ENCODE measurements around the gene ACTMAP.
A peak's percentile ranks its signal among the peaks of the same experiment; 100 is the strongest.
"Not testable (repeated sequence)": the region's sequence is repeated elsewhere in the genome, so short reads cannot be mapped to it uniquely, and the experiment has no call there.

Gene ACTMAP

GRCh38 chr19:40775632-40776022 is 25.4 kb upstream of the ACTMAP start:
- no peak for DNase-seq

GRCh38 chr19:40774916-40775631 is 24.8 kb upstream of the ACTMAP start, which contains the start of gene MIA:
Gene MIA, plus strand, starts transcription at chr19:40775521. Its CDS starts 22 bp downstream, at chr19:40775543.
- no peak for DNase-seq

DNA sequence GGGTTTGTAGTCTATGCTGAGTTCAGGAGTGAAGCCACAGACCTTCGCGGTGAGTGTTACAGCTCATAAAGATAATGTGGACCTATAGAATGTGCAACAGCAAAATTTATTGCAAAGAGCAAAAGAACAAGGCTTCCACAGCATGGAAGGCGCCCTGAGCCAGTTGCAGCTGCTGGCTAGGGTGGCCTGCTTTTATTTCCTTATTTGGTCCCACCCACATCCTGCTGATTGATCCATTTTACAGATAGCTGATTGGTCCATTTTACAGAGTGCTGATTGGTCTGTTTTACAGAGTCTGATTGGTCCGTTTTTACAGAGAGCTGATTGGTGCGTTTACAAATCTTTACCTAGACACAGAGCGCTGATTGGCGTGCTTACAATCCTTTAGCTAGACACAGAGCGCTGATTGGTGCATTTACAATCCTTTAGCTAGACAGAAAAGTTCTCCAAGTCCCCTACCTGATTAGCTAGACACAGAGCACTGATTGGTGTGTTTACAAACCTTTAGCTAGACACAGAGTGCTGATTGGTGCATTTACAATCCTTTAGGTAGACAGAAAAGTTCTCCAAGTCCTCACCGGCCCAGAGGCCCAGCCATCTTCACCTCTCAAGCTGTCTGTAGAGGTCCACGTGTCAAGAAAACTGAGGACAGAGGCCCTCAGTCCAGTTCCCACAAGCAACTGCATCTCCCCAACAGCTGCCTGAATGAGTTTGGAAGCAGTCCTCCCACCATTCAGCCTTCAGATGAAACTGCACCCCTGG is 21.0 kb upstream of the ACTMAP start:
- DNase-seq, result not testable (repeated sequence)

- no peak for DNase-seq
Observed at GRCh38 chr19:40768869-40769268, 18.6 kb upstream of the ACTMAP start.

DNA sequence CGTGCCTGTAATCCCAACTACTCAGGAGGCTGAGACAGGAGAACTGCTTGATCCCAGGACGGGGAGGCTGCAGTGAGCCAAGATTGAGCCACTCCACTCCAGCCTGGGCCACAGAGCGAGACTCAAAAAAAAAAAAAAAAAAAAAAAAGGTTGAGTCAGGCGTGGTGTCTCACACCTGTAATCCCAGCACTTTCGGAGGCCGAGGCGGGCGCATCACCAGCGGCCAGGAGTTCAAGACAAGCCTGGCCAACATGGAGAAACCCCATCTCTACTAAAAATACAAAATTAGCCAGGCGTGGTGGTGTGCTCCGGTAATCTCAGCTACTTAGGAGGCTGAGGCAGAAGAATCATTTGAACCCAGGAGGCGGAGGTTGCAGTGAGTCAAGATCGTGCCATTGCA is 16.1 kb upstream of the ACTMAP start:
- DNase-seq, result not testable (repeated sequence)

GRCh38 chr19:40763963-40764362 is 13.7 kb upstream of the ACTMAP start:
- no peak for DNase-seq

- no peak for DNase-seq
Observed at GRCh38 chr19:40763526-40763925, 13.2 kb upstream of the ACTMAP start.

DNA sequence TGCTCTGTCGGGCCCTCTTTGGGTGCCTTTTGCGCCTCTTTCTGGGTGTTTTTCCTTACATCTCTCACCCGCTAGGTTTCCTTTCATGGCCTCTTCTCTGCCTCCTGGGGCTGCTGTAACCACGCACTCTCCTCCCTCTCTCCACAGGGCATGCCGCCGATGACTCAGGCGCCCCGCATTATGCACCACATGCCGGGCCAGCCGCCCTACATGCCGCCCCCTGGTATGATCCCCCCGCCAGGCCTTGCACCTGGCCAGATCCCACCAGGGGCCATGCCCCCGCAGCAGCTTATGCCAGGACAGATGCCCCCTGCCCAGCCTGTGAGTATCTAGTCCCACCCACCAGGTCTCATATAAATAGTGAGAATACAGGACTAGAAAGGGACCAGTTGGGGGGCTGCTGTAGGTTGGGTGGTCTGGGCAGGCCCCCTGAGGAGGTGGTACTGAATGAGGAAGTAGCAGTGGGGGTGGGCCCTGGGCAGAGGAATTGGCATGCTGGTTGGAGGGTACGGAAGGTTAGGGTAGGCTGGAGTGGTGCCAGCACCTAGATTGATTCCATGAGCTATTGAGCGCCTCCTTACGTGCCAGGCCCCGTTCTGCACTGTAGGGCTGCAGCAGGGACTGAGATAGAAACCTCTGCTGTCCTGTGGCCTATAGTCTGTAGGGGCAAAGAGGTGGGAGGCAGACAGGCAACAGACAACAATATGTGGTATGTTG is 12.6 kb upstream of the ACTMAP start:
- no peak for DNase-seq

GRCh38 chr19:40759352-40759751 is 9.1 kb upstream of the ACTMAP start:
- DNase-seq, result no peak

GRCh38 chr19:40758491-40758890 is 8.2 kb upstream of the ACTMAP start:
- no peak for DNase-seq

DNA sequence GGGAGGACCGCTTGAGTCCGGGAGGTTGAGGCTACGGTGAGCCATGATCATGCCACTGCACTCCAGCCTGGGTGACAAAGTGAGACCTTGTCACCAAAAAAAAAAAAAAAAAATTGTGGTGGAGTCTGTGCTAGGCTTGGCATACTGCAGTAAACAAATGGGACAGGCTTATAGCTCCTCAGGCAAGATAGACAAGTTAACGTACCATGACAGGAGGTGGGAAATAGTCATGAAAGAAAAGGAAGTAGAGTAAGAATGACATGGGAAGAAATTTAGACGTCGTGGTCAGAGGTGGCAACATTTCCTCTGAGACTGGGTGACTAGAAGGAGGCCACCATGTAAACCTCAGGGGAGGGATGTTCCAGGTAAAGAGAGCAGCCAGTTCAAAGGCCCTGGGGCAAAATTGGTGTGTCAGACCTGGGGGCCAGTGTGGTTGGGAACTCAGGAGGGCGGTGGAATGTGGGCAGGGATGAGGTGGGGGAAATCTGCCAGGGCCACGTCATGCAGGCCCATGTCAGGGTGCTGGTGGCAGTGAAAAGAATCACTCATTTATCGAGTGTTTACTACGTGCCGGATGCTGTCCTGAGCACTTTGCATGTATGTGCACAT is 6.3 kb upstream of the ACTMAP start:
- DNase-seq, result no peak

GRCh38 chr19:40755791-40756190 is 5.5 kb upstream of the ACTMAP start:
- DNase-seq, result no peak

GRCh38 chr19:40755248-40755624 is 5.0 kb upstream of the ACTMAP start:
- DNase-seq, result no peak

DNA sequence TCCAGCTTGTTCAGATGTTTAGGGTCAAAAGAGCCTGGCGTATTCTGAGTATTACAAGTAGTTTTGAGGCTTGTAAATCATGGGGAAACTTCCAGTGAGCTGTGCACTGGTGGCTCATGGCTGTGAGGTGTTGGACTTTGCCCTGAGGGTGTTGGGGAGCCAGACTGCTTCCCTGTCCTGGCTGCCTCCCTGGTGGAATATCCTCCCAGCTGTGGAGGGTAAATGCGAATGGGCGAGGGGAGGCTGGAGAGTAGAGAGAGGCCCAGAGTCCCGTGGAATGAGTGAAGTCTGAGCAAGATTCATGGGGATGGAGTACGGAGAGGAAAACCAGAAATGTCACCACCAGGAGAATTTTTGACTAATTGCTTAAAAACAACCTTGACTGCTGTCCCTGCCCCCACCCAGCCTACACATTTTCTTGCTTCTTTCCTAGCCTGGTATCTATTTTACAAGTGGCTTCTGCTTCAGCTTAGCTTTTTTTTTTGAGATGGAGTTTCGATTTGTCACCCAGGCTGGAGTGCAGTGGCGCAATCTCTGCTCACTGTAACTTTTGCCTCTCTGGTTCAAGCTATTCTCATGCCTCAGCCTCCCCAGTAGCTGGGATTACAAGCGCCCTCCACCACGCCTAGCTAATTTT is 4.5 kb upstream of the ACTMAP start:
- DNase-seq, result no peak

- DNase-seq, result no peak
Observed at GRCh38 chr19:40752257-40752781, 2.0 kb upstream of the ACTMAP start.

GRCh38 chr19:40750874-40751537 is 729 bp upstream of the ACTMAP start, which contains the start of gene SNRPA:
Gene SNRPA, plus strand, starts transcription at chr19:40751203. Its CDS starts 206 bp downstream, at chr19:40751409.
- DNase-seq, result peak; percentile 88

GRCh38 chr19:40747536-40747935 is 2.7 kb downstream of the ACTMAP start:
- DNase-seq, result no peak

GRCh38 chr19:40745402-40745780 is 4.9 kb downstream of the ACTMAP start:
- no peak for DNase-seq

GRCh38 chr19:40744554-40745401 is 5.5 kb downstream of the ACTMAP start:
- DNase-seq, result no peak

DNA sequence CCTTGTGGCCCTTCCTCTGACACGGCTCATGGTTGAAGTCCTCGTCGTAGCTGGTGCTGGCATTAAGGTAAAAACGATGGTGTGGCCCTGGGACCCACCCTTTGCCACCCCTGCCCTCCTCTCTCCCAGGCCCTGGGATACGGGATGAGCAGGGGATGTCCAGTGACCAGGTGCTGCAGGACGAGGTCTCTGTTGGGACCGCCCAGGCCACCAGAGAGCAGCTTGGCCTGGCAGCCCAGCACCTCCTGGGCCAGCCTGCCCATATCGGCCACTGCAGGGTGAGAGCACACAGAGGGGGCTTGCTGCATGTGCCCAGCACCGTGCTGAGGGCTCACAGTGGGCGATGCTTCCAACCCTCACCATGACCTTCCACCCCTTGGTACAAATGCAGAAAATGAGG is 6.4 kb downstream of the ACTMAP start:
- no peak for DNase-seq

GRCh38 chr19:40742886-40743285 is 7.4 kb downstream of the ACTMAP start:
- DNase-seq, result no peak

Measured in NCI-H524 treated with DMSO at 0.1 percent for 48 hours (cell line).